Stomach (tissue), 9 donors: ENCODE measurements around the gene LCN10. TPM values are rescaled to one million over a fixed set of nuclear protein-coding genes. Genes with fewer than 3 reads are reported as not detected.

Experiments used
- DNase-seq, 2 donors: peaks; one replicate each; pipeline versions ENCODE4 v3.0.0 to v3.0.0-alpha.2; 2013 to 2019
- H3K27ac ChIP-seq, 5 donors: fragments of 200-600 bp in 4 of 5; sonication (generic) in 4 of 5; one replicate each; pipeline ENCODE4 v1.5.1; 2013 to 2019; ENCODE audit warnings: mild to moderate bottlenecking in 1 of 5, moderate library complexity in 1 of 5
- H3K27me3 ChIP-seq, 3 donors: fragments of 200-600 bp; sonication (generic); one replicate each; pipeline ENCODE4 v1.5.1; 2017 to 2019; ENCODE audit warnings: mixed run types in 1 of 3
- H3K36me3 ChIP-seq, 4 donors: fragments of 200-600 bp; sonication (generic); 1 replicate in 3 of 4; 2 replicates in 1 of 4; pipeline ENCODE4 v1.5.1; 2016 to 2019
- H3K4me1 ChIP-seq, 4 donors: fragments of 200-600 bp; sonication (generic); one replicate each; pipeline ENCODE4 v1.5.1; 2016 to 2019
- H3K4me3 ChIP-seq, 4 donors: fragments of 200-600 bp; sonication (generic) in 3 of 4; one replicate each; pipeline ENCODE4 v1.5.1; 2016 to 2019; ENCODE audit warnings: mild to moderate bottlenecking in 1 of 4
- H3K9me3 ChIP-seq, 4 donors: fragments of 200-600 bp; sonication (generic); one replicate each; pipeline ENCODE4 v1.5.1; 2016 to 2019
- EP300 ChIP-seq: sonication (generic); formaldehyde crosslinking; IDR thresholded peaks from one replicate; pipeline ENCODE4 v1.6.1; 2017; ENCODE audit warnings: antibody characterized with exemption
- POLR2A ChIP-seq, 4 donors: fragments of 450-650 bp; IDR thresholded peaks; one replicate each; pipeline ENCODE4 v1.6.1; 2016; ENCODE audit warnings: antibody characterized with exemption in 4 of 4, control low read depth in 2 of 4, mild to moderate bottlenecking in 1 of 4, moderate library complexity in 1 of 4
- POLR2AphosphoS5 ChIP-seq, 3 donors: sonication (generic); formaldehyde crosslinking; IDR thresholded peaks; one replicate each; pipeline ENCODE4 v1.6.1; 2016; ENCODE audit warnings: antibody characterized with exemption in 3 of 3
- WGBS, 5 donors: extraction: QIAGEN DNeasy Blood & Tissue Kit in 3 of 5; methylation state at CpG; one replicate each; pipeline versions ENCODE4 v1.1.5 to v1.1.7; 2013 to 2018; 5-methylcytosine and 5-hydroxymethylcytosine counted together
- intact Hi-C: fragments of 100-400 bp; cut with DNase I; formaldehyde crosslinking; loops from one replicate; pipeline ENCODE4 v1.15.1; 2023; ENCODE audit warnings: low total_unique reads
- polyA plus RNA-seq, 3 donors: library from polyadenylated mRNA; stranded (reverse); fragments of 200-250 nt; gene quantifications; one replicate each; pipeline ENCODE4 v1.2.3, GENCODE V29; 2013
- total RNA-seq, 5 donors: library from RNA; depleted of rRNA; stranded (reverse); fragments of >200 nt; gene quantifications; one replicate each; pipeline versions ENCODE4 v1.1.0 to v1.2.3, GENCODE V29; 2014 to 2016
- TF ChIP-seq, protein P1 (sequence below), 7 experiments: fragments of 450-650 bp in 4 of 7; fragments of 200-600 bp in 3 of 7; sonication (generic) in 3 of 7; IDR thresholded peaks; one replicate each; pipeline ENCODE4 v1.5.1; 2016 to 2019; ENCODE audit warnings: antibody characterized with exemption in 7 of 7, control low read depth in 2 of 7, mild to moderate bottlenecking in 1 of 7
- donor health status: healthy with polysubstance abuse.
- donor health status: Bipolar disorder and iron deficiency.
- donor health status: healthy.

The LCN10 gene
- total and polyA plus RNA-seq, 8 donors = 0.58 to 25.5 (median 8.5) TPM

DNA sequence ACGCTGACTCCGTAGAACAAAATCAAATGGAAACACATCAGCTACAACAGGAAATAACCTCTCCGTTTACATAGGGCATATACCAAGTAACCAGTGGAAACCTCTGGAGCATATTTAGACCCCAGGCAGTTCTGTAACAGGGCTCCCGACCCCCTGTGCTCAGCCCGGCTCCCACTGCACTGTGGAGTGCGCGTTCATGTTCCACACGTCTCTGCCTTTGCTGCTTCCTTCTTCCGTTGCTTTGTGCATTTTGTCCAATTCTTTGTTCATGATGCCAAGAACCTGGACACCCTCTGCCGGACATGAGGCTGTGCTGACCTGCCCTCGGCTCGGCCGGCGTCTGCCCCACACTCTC, 49.6 kb downstream of the LCN10 start:
- intact Hi-C loops = no loop called here
- WGBS, 5 donors = 54 to 70% (median 63%) methylated on average over 14 of the region's 14 CpGs

DNA sequence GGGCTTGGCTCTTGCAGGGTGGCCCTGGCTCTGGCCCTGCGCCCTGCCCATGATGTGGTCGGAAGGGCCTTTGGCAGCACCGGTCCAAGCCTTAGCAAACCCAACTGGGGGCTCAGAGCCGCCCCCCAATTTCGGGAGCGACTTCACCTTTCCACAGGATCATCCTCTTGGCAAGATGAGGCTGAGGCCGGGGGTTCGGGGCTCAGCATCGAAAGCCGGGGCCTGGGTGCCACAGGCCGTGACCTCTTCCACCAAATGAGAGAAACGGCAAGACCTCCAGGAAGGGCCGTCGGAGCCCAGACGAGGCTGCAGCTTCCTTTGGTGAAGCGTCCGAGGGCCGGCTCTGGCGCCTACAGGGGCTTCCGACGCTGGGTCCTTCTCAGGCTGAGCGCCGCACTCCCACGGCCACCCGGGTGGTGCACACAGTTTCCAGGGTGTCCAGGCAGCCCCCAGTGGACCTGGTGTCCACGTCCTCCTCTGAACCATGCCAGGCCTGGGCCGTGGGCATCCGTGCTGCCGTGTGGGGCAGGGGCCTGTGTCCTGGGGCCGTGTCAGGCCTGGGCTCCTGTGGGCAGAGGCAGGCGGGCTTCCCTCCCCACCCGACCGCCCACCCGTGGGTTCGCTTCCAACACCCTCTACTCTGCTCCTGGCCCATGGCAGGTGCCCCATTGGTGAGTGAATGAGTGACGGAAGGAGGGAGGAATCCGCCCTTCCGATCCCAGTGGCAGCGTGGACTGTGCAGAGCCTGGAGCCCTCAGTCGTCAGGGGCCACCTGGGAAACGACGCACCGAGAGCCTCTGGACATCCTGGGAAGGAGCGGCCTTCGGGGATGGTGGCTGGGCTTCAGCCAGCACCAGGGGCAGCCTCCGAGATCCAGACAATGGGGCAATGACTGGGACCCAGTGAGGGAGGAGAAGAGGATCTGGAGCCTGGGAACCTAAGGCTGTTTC, 50.3 kb downstream of the LCN10 start:
- 86 to 92% (median 90%) methylated on average over 25 to 46 of the region's 46 CpGs for WGBS, 5 donors
- Histone ChIP-seq H3K4me3 (no peak overlapping the region), H3K36me3 (no peaks in the 10 kb centered on the region), H3K9me3 (no peaks in the 10 kb centered on the region), H3K27ac (peak overlapping the region in 4 of 5 donors; percentile 7 to 82 (median 76)), H3K27me3 (peaks cover 0 to under 1% (median 0%) of the 10 kb centered on the region in 3 donors), H3K4me1 (peaks cover 59 to 96% (median 85%) of the 10 kb centered on the region in 4 donors)
- peak in 1 of 2 donors; percentile 32 for DNase-seq
- TF ChIP-seq, protein P1, sequence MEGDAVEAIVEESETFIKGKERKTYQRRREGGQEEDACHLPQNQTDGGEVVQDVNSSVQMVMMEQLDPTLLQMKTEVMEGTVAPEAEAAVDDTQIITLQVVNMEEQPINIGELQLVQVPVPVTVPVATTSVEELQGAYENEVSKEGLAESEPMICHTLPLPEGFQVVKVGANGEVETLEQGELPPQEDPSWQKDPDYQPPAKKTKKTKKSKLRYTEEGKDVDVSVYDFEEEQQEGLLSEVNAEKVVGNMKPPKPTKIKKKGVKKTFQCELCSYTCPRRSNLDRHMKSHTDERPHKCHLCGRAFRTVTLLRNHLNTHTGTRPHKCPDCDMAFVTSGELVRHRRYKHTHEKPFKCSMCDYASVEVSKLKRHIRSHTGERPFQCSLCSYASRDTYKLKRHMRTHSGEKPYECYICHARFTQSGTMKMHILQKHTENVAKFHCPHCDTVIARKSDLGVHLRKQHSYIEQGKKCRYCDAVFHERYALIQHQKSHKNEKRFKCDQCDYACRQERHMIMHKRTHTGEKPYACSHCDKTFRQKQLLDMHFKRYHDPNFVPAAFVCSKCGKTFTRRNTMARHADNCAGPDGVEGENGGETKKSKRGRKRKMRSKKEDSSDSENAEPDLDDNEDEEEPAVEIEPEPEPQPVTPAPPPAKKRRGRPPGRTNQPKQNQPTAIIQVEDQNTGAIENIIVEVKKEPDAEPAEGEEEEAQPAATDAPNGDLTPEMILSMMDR (IDR thresholded peaks at IDR 0.05) = no peak
- TF ChIP-seq POLR2A (IDR thresholded peaks at IDR 0.05) (no peak), EP300 (no peak), POLR2AphosphoS5 (IDR thresholded peaks at IDR 0.05) (no peak)
- intact Hi-C loops = no loop called here

More for the DNA sequence above, 49.6 kb downstream of the LCN10 start:
- Histone ChIP-seq H3K27me3 (peaks cover 0 to 5% (median 0%) of the 10 kb centered on the region in 3 donors), H3K36me3 (no peaks in the 10 kb centered on the region), H3K9me3 (no peaks in the 10 kb centered on the region), H3K4me3 (no peak overlapping the region), H3K27ac (peak overlapping the region; percentile 57 to 82 (median 73)), H3K4me1 (peaks cover 60 to 95% (median 84%) of the 10 kb centered on the region in 4 donors)
- DNase-seq = no peak
- no peak for TF ChIP-seq POLR2AphosphoS5 (IDR thresholded peaks at IDR 0.05)
- TF ChIP-seq EP300 = no peak
- TF ChIP-seq, protein P1 (IDR thresholded peaks at IDR 0.05) = no peak
- no peak for TF ChIP-seq POLR2A (IDR thresholded peaks at IDR 0.05)

DNA sequence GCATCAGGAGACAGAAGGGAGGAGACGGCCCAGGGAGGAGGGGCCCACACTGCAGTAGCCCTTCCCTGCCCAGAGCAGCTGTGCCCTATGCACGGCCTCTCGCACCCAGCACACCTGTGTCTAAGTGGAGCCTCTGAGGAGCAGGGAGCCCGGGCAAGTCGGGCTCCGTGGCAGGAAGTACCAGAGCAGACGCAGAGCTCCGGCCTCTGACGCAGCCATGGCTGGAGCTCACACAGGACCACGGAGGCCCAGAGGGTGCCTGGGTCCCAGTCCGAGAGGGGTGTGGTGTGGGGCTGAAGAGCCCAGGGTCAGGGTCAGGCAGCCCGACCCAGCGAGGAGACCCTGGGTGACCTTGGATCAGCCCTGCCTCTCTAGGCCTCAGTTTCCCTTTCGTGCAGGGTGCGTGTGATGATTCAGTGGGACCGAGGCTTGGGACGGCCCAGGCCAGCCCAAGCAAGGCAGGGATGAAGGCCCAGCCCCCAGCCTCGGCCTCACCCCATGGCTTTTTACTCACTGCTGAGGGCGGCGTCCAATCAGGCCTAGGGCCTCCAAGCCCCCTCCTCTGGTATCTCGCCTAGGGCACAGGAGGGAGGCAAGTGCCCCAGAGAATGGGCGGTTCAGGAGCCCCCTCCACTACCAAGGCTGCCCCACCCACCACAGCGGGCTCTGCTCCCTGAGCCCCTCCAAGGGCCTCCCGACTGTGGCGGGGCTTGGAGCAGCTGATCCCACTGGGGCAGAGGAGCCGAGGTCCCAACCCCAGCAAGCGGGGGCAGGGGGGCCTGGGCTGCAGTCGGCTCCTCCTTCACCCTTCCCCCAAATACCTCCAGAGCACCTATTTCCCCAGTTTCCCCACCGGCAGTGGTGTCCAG, 51.2 kb downstream of the LCN10 start:
- intact Hi-C loops = no loop called here
- Histone ChIP-seq H3K36me3 (no peaks in the 10 kb centered on the region), H3K27ac (peak overlapping the region in 3 of 5 donors; percentile 1 to 90 (median 67)), H3K4me3 (no peak overlapping the region), H3K27me3 (no peaks in the 10 kb centered on the region), H3K4me1 (peaks cover 54 to 90% (median 86%) of the 10 kb centered on the region in 4 donors), H3K9me3 (no peaks in the 10 kb centered on the region)
- WGBS, 5 donors = 75 to 92% (median 87%) methylated on average over 5 to 29 of the region's 29 CpGs
- DNase-seq = no peak
- TF ChIP-seq EP300 = no peak
- TF ChIP-seq POLR2A (IDR thresholded peaks at IDR 0.05) = no peak
- TF ChIP-seq POLR2AphosphoS5 (IDR thresholded peaks at IDR 0.05) = no peak
- TF ChIP-seq, protein P1 (IDR thresholded peaks at IDR 0.05) = no peak

DNA sequence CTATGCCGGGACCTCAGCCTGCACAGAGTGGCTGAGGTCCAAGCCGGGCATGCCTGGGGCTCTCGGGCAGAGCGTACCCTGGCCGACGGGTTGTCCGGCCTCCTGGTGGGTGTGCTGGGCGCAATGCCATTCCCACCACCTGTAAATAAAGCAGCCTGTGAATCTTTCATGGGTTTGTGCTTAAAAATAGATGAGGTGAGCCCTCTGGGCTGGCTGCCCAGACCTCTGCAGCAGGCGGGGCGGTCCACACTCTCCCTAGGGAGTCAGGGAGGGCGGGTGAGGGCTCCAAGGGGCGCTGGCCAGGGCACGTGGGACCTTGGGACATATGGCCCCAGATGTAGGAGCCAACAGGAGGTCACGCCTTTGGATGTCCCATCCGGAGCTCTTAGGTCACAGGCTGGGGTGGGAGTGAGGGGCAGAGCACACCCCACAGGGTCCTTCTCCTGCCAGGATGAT, 51.9 kb downstream of the LCN10 start:
- no peak overlapping the region for H3K4me3 ChIP-seq
- peak in 1 of 2 donors; percentile 78 for DNase-seq
- H3K4me1 ChIP-seq = peaks cover 54 to 90% (median 86%) of the 10 kb centered on the region in 4 donors
- no peak for TF ChIP-seq EP300
- TF ChIP-seq POLR2A (IDR thresholded peaks at IDR 0.05) = no peak
- TF ChIP-seq, protein P1 (IDR thresholded peaks at IDR 0.05) = no peak
- no peak for TF ChIP-seq POLR2AphosphoS5 (IDR thresholded peaks at IDR 0.05)
- 36 to 61% (median 51%) methylated on average over 13 to 15 of the region's 15 CpGs for WGBS, 5 donors
- H3K9me3 ChIP-seq = no peaks in the 10 kb centered on the region
- no peaks in the 10 kb centered on the region for H3K36me3 ChIP-seq
- intact Hi-C loops = no loop called here
- H3K27me3 ChIP-seq = no peaks in the 10 kb centered on the region
- H3K27ac ChIP-seq = peak overlapping the region; percentile 49 to 95 (median 67)
